ENCODE results near the gene GPATCH11.

DNA sequence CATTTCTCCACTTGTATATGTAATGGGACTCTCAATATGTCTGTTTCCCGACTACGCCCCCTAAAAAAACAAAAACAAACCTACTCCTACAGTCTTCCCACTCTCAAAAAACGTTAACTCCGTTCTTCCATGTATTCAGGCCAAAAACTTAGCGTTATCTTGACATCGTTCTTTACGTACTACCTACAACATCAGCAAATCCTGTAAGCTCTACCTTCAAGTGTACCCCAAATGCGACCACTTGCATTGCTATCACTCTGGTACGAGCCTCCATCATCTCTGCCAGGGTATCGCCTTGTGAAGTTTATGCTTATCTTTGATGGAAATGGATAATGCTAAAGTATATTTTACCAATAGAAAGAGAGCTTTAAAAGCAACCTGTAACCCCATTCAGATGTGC lies 479 bp downstream of the GPATCH11 start:
- no peak for TF ChIP-seq EZH2 (IDR thresholded peaks at IDR 0.05; ENCODE audit: low read length, missing control alignments)
- TF ChIP-seq, protein P1, sequence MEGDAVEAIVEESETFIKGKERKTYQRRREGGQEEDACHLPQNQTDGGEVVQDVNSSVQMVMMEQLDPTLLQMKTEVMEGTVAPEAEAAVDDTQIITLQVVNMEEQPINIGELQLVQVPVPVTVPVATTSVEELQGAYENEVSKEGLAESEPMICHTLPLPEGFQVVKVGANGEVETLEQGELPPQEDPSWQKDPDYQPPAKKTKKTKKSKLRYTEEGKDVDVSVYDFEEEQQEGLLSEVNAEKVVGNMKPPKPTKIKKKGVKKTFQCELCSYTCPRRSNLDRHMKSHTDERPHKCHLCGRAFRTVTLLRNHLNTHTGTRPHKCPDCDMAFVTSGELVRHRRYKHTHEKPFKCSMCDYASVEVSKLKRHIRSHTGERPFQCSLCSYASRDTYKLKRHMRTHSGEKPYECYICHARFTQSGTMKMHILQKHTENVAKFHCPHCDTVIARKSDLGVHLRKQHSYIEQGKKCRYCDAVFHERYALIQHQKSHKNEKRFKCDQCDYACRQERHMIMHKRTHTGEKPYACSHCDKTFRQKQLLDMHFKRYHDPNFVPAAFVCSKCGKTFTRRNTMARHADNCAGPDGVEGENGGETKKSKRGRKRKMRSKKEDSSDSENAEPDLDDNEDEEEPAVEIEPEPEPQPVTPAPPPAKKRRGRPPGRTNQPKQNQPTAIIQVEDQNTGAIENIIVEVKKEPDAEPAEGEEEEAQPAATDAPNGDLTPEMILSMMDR (conservative IDR thresholded peaks at IDR 0.05 in 1 of 2, IDR thresholded peaks at IDR 0.05 in 1 of 2; ENCODE audit: low read depth in 1 of 2, low read length in 2 of 2): no peak

Measured in fibroblast of lung (primary cell).